ENCODE data around the gene TTLL11. TPM values are rescaled to one million over a fixed set of nuclear protein-coding genes. Genes with fewer than 3 reads are reported as not detected.
A peak's percentile ranks its signal among the peaks of the same experiment; 100 is the strongest.

TTLL11 gene
- total RNA-seq, 1 donor from 2014 or later: 1.9 TPM

- DNase-seq (ENCODE audit: low read depth in 2 of 2): no peak
Measured at GRCh38 chr9:121858788-121859187, 234.3 kb downstream of the TTLL11 start.

- DNase-seq (ENCODE audit: low read depth in 2 of 2): no peak
Measured at GRCh38 chr9:121857928-121858327, 235.2 kb downstream of the TTLL11 start.

DNA sequence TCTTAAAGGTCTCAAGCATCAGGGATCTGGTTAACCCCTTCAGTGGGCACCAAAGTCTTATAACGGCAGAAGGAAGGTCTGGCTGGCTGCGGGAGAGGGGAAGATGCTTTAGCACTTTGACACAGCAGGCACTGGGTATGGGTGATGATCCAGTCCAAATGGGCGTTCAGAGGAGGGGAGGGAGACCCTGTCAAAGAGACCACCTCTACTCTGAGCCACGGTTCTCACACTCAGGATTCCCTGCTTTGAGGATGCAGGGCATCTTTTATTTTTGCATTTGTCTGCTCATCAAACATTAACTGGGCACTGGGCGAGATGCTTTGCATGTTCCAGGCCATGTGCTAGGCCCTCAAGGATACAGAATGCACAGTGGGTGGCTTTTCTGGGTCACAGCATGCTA is 237.6 kb downstream of the TTLL11 start:
- DNase-seq (ENCODE audit: low read depth in 2 of 2): no peak

DNA sequence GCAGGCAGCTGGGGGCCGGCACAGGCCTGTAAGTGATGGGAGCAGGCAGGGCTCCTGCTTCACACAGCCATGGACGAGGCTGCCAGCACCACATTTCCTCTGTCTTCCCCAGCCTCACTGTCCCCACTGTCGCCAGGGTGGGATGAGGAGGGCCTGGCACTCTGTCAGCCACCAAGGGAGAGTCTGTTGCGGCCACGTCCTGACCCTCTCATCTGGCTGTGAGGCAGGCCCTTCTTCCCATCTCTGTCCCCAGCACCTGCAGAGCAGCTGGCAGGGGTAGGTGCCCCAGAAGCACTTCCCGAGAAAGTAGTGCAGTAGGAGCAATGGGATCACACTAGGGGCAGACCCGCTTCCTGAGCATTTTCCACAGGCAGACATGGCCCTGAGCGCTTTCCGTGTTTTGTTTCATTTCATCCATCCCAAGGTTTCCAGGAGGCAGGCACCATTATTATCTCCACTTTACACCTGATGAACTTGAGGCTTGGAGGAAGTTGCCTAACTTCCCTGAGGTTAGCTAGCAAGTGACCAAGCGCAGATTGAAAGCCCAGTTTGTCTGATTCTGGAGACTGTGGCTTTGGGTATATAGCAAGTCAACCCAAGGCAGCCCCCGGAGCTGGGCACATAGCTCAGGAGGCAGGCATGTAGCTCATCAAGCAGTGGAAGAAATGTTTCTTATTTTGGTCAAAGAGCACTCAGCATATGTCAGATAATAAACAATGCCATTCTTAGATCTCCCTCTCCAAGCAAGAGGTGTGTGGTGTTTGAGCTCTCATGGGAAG is 239.3 kb downstream of the TTLL11 start:
- no peak for DNase-seq (ENCODE audit: low read depth in 2 of 2)

- no peak for DNase-seq (ENCODE audit: low read depth in 2 of 2)
Measured at GRCh38 chr9:121852651-121853616, 240.2 kb downstream of the TTLL11 start.

- DNase-seq (ENCODE audit: low read depth in 2 of 2): no peak
Measured at GRCh38 chr9:121852241-121852640, 240.9 kb downstream of the TTLL11 start.

GRCh38 chr9:121851641-121852091 is 241.4 kb downstream of the TTLL11 start:
- DNase-seq (ENCODE audit: low read depth in 2 of 2): no peak

- no peak for DNase-seq (ENCODE audit: low read depth in 2 of 2)
Measured at GRCh38 chr9:121850366-121850765, 242.7 kb downstream of the TTLL11 start.

DNA sequence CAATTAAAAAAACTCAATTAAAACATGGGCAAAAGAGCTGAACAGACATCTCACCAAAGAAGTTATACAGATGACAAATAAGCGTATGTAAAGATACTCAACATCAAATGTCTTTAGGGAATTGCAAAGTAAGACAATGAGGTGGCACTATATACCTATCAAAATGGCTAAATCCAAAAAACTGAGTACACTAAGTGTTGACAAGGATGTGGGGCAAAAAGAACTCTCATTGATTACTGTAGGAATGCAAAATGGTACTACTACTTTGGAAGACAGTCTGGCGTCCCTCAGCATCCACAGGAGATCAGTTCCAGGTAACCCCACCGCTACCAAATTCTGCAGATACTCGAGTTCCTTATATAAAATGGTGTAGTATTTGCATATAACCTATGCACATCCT is 243.6 kb downstream of the TTLL11 start:
- no peak for DNase-seq (ENCODE audit: low read depth in 2 of 2)

DNA sequence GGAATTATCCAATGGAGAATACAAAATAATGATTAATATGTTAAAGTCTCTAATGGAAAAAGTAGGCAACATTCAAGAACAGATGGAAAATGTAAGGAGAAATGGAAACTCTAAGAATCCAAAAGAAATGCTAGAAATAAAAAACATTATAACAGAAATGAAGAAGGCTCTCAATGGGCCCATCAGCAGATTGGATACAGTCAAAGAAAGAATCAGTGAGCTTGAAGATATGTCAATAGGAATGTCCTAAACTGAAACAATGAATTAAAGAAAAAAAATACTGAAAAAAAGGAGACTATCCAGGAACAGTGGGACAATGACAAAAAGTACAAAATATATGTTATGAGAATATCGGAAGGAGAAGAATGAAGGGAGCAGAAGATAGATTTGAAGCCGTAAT is 248.5 kb downstream of the TTLL11 start:
- DNase-seq (ENCODE audit: low read depth in 2 of 2): peak in 1 of 2 donors; percentile 9

- DNase-seq (ENCODE audit: low read depth in 2 of 2): peak in 1 of 2 donors; percentile 88
Measured at GRCh38 chr9:121844098-121844497, 249.0 kb downstream of the TTLL11 start.

GRCh38 chr9:121842612-121842978 is 250.5 kb downstream of the TTLL11 start:
- DNase-seq (ENCODE audit: low read depth in 2 of 2): peak in 1 of 2 donors; percentile 48

DNA sequence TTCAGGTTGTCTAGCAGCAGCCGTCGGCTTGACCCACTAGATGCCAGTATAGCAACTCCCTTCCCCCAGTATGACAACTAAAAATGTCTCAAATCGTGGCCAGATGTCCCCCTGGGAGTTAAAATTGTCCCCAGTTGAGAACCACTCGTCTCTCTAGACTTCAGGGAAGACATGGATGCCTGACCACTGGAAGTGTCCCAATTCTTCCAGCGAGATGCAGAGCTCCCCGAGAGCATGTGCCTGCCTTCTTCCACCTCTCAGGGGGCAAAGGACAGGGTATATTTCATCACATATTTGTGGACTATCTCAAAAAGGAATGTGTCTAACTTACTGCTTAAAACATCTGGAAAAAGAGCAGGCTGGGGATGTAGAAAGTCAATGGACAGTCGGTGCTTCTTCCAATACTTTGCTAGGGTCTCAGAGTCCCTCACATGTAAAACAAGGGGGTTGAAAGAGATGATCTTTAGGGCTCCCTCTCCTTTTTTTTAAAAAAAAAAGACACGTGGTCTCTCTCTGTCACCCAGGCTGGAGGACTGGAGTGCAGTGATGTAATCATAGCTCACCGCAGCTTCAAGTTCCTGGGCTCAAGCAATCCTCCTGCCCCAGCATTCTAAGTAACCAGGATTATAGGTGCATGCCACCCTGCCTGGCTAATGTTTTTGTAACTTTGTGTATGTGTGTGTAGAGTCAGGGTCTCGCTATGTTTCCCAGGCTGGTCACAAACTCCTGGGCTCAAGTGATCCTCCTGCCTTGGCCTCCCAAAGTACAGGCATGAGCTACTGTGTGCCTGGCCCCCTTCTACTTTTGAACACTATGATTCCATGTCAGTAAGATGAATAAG is 251.1 kb downstream of the TTLL11 start:
- no peak for DNase-seq (ENCODE audit: low read depth in 2 of 2)

DNA sequence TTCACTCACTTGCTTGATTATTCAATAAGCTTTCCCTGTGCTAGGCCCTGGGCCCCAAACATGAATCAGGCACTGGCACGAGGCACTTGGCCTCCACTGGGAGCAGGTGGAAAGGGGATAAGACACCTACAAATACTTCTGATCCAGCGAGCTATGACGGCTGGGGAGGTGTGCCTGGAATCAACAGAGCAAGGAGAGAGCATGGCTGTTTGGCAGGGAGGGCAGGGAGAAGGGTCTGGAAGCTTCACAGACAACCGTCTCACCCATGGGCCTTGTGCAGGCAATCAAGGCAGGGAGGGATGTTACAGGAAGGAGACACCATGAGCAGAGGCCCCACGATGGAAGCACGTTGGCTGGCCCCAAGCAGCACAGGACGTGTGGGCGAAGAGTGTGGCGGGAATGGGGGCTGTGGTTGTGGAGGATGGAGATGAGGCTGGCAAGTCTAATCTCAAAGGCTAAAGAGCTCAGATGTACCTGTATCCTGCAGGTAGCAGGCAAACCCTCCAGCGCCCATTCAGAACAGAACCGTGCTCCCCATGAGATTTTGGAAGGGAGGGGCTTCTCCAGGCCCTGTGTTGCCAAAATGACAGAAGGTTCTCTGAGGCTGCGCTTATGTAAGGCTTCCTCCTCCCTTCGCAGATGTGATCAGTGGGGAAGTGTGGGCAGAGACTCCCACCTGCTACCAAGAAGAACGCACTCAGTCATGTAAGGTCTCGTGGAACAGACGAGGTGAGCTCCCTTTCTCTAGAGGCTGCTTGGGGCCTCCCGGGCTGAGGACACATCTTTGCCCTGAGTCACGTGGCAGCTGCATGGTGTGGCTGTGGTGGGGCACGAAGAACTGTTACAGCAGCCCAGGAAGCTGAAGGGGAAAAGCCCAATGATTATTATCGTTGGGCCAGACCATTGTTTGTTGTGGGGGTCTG is 252.0 kb downstream of the TTLL11 start:
- DNase-seq (ENCODE audit: low read depth in 2 of 2): no peak

- no peak for DNase-seq (ENCODE audit: low read depth in 2 of 2)
Measured at GRCh38 chr9:121839726-121840500, 253.2 kb downstream of the TTLL11 start.

DNA sequence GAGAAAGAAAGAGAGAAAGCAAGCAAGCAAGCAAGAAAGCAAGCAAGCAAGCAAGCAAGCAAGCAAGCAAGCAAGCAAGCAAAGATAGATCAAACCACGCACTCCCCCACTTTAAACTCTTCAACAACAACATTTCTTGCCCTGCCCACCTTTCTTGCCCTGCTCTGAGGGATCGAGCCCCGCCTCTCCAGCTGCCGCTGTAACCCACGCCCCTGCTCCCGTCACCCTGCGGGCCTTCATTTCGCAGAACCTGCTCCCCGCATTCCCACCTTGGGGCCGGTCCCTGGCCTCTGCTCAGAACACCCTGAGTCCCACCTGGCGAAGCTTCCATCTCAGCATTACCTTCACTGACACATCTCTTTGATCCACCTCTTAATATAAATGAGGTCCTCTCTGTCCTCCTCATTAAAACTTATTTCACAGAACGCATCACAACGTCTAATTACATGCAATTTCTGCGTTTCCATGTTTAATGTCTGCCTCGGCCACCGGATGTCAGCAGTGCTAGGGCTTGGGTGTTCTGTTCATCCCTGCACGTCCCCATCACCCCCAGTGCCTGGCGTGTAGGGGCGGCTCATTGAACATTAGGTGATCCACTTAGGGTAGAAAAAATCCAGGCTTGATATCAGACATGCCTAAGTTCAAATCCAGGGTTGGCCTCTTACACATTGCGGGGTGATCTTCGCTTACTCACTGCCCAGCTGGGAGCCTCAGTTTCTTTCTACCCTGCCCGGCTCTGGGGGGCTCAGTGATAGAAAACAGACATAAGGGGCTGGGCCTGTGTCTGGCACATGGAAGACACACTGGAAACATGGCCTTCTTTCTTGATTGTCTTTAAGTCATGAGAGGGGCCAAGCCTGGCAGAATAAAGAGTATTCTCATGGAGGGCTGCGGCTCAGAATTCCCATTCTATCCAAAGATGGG is 254.1 kb downstream of the TTLL11 start:
- DNase-seq (ENCODE audit: low read depth in 2 of 2): no peak

- DNase-seq (ENCODE audit: low read depth in 2 of 2): no peak
Measured at GRCh38 chr9:121837113-121837961, 255.8 kb downstream of the TTLL11 start.

Data from dermis microvascular lymphatic vessel endothelial cell (primary cell).